CD4-positive, alpha-beta T cell treated with Interleukin-21 for 1 hour (primary cell): ENCODE data around the gene UMODL1.

Source experiments
- DNase-seq: peaks from one replicate; pipeline ENCODE4 v3.0.0-alpha.2; 2020

The UMODL1 gene

GRCh38 chr21:42039470-42039901 is 31.6 kb upstream of the UMODL1 start:
- DNase-seq, result no peak

- no peak for DNase-seq
Measured at GRCh38 chr21:42039911-42040351, 31.2 kb upstream of the UMODL1 start.

- DNase-seq, result no peak
Measured at GRCh38 chr21:42040411-42041180, 30.5 kb upstream of the UMODL1 start.

- no peak for DNase-seq
Measured at GRCh38 chr21:42041246-42041645, 29.9 kb upstream of the UMODL1 start.

- DNase-seq, result no peak
Measured at GRCh38 chr21:42041711-42042110, 29.4 kb upstream of the UMODL1 start.

GRCh38 chr21:42042651-42043050 is 28.5 kb upstream of the UMODL1 start:
- no peak for DNase-seq

GRCh38 chr21:42043201-42043895 is 27.8 kb upstream of the UMODL1 start:
- no peak for DNase-seq

GRCh38 chr21:42043961-42044360 is 27.2 kb upstream of the UMODL1 start:
- DNase-seq, result no peak

- DNase-seq, result no peak
Measured at GRCh38 chr21:42044871-42045495, 26.1 kb upstream of the UMODL1 start.

- no peak for DNase-seq
Measured at GRCh38 chr21:42047821-42048613, 23.1 kb upstream of the UMODL1 start.

- DNase-seq, result no peak
Measured at GRCh38 chr21:42048870-42049577, 22.1 kb upstream of the UMODL1 start.

GRCh38 chr21:42049578-42050430 is 21.3 kb upstream of the UMODL1 start:
- DNase-seq, result no peak

- no peak for DNase-seq
Measured at GRCh38 chr21:42051788-42052187, 19.3 kb upstream of the UMODL1 start.

GRCh38 chr21:42055425-42055824 is 15.7 kb upstream of the UMODL1 start:
- no peak for DNase-seq

- DNase-seq, result no peak
Measured at GRCh38 chr21:42056468-42056867, 14.6 kb upstream of the UMODL1 start.

GRCh38 chr21:42056996-42057689 is 14.0 kb upstream of the UMODL1 start:
- no peak for DNase-seq

- DNase-seq, result no peak
Measured at GRCh38 chr21:42057851-42058437, 13.2 kb upstream of the UMODL1 start.

GRCh38 chr21:42058631-42059111 is 12.4 kb upstream of the UMODL1 start:
- DNase-seq, result no peak

- DNase-seq, result no peak
Measured at GRCh38 chr21:42059141-42059540, 12.0 kb upstream of the UMODL1 start.

GRCh38 chr21:42059721-42060120 is 11.4 kb upstream of the UMODL1 start:
- DNase-seq, result no peak
